ENCODE measurements around the gene PWP2.
"Not testable (repeated sequence)": the region's sequence is repeated elsewhere in the genome, so short reads cannot be mapped to it uniquely, and the experiment has no call there.

DNA sequence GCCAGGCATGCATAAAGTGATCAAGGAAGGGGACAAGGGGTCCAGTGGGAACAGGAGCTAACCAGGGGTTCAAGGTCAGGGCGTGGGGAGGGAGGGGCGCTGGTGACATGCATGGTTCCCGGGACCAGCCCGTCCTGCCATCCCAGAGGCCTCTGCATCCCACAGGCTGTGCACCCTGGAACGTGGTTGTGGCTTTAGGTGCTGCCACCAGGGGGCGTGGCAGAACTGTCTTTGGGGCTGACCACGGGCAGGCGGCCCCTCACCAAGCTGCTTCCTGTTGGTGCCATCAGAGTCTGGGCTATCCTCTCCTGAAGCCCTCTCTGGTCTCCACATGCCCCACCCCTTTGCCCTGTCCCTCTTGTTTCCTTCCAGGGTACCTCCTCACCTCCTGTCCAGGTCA lies 39.9 kb downstream of the PWP2 start:
- TF ChIP-seq, protein P1, sequence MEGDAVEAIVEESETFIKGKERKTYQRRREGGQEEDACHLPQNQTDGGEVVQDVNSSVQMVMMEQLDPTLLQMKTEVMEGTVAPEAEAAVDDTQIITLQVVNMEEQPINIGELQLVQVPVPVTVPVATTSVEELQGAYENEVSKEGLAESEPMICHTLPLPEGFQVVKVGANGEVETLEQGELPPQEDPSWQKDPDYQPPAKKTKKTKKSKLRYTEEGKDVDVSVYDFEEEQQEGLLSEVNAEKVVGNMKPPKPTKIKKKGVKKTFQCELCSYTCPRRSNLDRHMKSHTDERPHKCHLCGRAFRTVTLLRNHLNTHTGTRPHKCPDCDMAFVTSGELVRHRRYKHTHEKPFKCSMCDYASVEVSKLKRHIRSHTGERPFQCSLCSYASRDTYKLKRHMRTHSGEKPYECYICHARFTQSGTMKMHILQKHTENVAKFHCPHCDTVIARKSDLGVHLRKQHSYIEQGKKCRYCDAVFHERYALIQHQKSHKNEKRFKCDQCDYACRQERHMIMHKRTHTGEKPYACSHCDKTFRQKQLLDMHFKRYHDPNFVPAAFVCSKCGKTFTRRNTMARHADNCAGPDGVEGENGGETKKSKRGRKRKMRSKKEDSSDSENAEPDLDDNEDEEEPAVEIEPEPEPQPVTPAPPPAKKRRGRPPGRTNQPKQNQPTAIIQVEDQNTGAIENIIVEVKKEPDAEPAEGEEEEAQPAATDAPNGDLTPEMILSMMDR (conservative IDR thresholded peaks at IDR 0.05), result not testable (repeated sequence)
- not testable (repeated sequence) for TF ChIP-seq ZFX (IDR thresholded peaks at IDR 0.05)

All from C4-2B (cell line).